AG09309 (cell line): ENCODE results near the gene SYCE1.

ENCODE experiments used
- DNase-seq: peaks from one replicate; pipeline ENCODE4 v3.0.0-alpha.2; 2010; ENCODE audit warnings: low read depth
- H3K4me3 ChIP-seq: 2 replicates; pipeline ENCODE4 v1.5.1; 2011; ENCODE audit warnings: mild to moderate bottlenecking, low read depth, low read length, moderate library complexity; ENCODE audit not compliant: control insufficient read depth
- TF ChIP-seq, protein P1 (sequence below): IDR thresholded peaks from 2 replicates; pipeline ENCODE4 v1.5.1; 2011; ENCODE audit warnings: mild to moderate bottlenecking, low read depth, low read length, inconsistent platforms; ENCODE audit not compliant: insufficient read depth, control insufficient read depth; ENCODE audit errors: missing control alignments

The SYCE1 gene

GRCh38 chr10:133568287-133568614 is 2.9 kb upstream of the SYCE1 start:
- no peak overlapping the region for H3K4me3 ChIP-seq
- TF ChIP-seq, protein P1, sequence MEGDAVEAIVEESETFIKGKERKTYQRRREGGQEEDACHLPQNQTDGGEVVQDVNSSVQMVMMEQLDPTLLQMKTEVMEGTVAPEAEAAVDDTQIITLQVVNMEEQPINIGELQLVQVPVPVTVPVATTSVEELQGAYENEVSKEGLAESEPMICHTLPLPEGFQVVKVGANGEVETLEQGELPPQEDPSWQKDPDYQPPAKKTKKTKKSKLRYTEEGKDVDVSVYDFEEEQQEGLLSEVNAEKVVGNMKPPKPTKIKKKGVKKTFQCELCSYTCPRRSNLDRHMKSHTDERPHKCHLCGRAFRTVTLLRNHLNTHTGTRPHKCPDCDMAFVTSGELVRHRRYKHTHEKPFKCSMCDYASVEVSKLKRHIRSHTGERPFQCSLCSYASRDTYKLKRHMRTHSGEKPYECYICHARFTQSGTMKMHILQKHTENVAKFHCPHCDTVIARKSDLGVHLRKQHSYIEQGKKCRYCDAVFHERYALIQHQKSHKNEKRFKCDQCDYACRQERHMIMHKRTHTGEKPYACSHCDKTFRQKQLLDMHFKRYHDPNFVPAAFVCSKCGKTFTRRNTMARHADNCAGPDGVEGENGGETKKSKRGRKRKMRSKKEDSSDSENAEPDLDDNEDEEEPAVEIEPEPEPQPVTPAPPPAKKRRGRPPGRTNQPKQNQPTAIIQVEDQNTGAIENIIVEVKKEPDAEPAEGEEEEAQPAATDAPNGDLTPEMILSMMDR = no peak
- DNase-seq = no peak

DNA sequence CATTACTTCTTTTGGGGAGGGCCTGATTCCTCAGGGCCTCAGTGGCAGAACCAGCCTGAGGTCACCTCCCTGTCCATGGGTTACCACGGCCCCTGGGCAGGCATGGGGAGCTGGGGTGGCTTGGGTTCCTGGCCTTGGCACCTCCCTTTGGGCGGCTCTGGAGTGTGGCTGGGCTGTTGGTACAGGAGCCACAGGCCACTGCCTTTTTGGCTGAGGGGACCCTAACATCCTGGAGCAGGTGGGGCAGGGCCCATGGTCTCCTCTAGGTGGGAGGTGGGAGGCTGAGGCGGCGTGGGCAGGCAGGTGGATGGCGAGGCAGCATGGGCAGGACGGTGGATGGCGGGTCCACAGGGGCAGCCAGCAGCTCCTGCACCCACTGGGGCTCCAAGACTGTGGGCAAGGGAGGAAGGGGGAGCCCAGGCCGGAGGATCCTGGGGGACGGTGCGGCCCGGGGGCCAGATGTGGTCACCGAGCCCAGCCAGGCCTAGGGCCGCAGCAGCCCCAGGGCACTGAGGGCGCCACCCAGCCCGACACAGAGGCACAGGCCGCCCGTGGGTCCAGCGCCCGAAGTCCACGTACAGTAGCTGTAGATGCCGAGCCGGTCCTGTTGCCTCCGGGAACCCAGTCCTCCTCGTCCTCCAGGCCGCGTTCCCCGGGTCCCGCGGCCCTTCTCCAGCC is 2.4 kb upstream of the SYCE1 start:
- H3K4me3 ChIP-seq = no peak overlapping the region
- TF ChIP-seq, protein P1 = no peak
- DNase-seq = no peak

DNA sequence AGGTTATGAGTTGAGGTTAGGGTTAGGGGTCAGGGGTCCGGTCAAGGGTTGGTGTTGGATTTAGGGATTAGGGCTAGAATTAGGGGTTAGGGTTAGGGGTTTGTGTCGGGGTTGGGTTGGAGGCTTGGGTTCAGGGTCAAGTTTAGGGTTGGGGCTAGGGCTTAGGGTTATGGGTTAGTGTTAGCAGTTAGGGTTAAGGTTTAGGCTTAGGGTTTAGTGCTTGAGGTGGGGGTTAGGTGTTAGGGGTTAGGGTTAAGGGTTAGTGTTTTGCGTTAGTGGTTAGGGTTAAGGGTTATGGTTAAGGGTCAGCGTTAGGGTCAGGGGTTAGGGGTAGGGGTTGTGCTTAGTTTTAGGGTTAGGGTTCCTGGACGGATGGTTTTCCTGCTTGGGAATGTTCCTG is 1.7 kb upstream of the SYCE1 start:
- DNase-seq = no peak
- H3K4me3 ChIP-seq = no peak overlapping the region
- TF ChIP-seq, protein P1 = no peak

DNA sequence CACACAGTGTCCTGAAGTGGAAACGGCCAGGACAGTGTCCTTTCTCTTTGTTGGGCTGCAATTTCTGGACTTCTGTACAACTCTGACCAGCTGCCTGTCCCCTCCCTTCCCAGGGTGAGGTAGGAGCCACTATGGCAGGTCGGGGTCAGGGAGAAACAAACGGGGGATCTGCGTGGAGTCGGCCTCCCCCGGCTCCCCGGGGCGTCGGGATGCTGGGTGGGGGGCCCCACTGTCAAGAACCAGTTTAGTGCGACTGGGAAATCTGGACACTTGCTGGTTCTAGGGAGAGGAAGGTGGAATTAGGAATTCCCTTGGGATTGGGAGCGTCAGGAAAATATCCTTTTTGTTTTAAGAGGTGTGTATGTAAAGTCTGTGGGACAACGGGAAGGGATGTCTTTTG is 567 bp downstream of the SYCE1 start:
- no peak overlapping the region for H3K4me3 ChIP-seq
- no peak for DNase-seq
- TF ChIP-seq, protein P1 = no peak

DNA sequence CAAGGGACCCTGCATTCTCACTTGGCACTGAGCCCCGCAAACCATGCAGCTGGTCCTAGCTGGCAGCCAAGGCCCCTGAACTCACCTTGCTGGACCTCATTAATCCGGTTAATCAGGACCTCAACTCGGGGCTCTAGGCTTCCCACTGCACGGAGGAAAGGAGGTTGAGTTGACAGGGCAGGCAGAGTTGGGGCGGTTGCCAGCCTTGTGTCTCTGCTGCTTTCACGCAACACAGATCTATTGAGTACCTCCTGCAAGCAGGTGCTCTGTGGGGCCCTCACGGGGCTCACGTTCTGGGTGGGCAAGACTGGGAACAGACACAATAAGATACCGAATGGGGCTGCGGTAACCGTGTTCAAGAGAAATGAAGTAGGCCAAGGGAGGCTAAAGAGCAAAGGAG is 6.2 kb downstream of the SYCE1 start:
- DNase-seq = no peak
- TF ChIP-seq, protein P1 = no peak
- H3K4me3 ChIP-seq = no peak overlapping the region

DNA sequence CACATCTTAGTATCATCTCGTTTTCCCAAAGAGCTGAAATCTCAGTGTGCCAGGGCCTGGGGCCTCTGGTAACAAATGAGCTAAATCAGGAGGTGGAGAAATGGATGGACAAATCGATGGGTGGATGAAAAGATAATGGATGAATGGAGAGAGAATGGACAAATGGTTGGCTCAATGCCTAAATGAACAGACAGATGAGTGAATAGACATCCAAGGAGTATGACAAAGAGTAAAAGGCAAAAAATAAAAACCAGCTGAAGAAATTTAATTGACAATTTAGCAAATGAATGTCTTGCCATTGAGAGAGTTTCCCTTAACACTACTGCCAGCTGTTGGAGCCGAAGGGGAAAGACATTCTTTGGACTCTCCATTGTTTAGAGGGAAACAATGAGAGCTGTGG is 8.0 kb downstream of the SYCE1 start:
- TF ChIP-seq, protein P1 = no peak
- H3K4me3 ChIP-seq = no peak overlapping the region
- DNase-seq = no peak

GRCh38 chr10:133555521-133555920 is 9.9 kb downstream of the SYCE1 start:
- TF ChIP-seq, protein P1 = no peak
- no peak for DNase-seq
- H3K4me3 ChIP-seq = no peak overlapping the region
